Endothelial cell of umbilical vein (primary cell): ENCODE measurements around the gene CNOT4. TPM values are rescaled to one million over a fixed set of nuclear protein-coding genes. Genes with fewer than 3 reads are reported as not detected.

Experiments
- BruUV-seq: library from RNA; stranded (reverse); fragments of 400-500 nt; replicated peaks from 2 replicates; lab custom pipeline; 2021; lab: Mats Ljungman, UMichigan
- CTCF ChIA-PET: fragments of 300-600, 350-600 bp; sonication (Branson Sonifier 250); formaldehyde crosslinking; loops from one replicate; lab custom pipeline; 2021; ENCODE audit warnings: antibody characterized with exemption, inconsistent platforms; lab: Charles Lee
- POLR2A ChIA-PET: fragments of 300-600, 350-600 bp; sonication (Branson Sonifier 250); formaldehyde crosslinking; loops from one replicate; lab custom pipeline; 2021; ENCODE audit warnings: antibody characterized with exemption, inconsistent platforms; lab: Charles Lee
- DNase-seq: peaks from one replicate; pipeline ENCODE4 v3.0.0-alpha.2; 2011; ENCODE audit warnings: low read depth, low spot score
- FAIRE-seq: peaks from 2 replicates; lab custom pipeline; 2011; peaks lifted over from hg19 to GRCh38; lab: Jason Lieb, UNC
- H2AFZ ChIP-seq: 2 replicates; pipeline ENCODE4 v1.6.0; 2012; ENCODE audit warnings: low read depth, low read length, control low read depth, inconsistent platforms
- H3K27ac ChIP-seq: 2 replicates; pipeline ENCODE4 v1.5.1; 2011; ENCODE audit warnings: low read depth, mild to moderate bottlenecking, control low read depth, low read length, moderate library complexity; ENCODE audit not compliant: insufficient read depth
- H3K27me3 ChIP-seq, 2 experiments: 2 replicates each; pipeline versions ENCODE4 v1.6.0 to v1.6.1; 2011; ENCODE audit warnings: low read length in 2 of 2, mixed read lengths in 1 of 2; ENCODE audit not compliant: control insufficient read depth in 2 of 2, insufficient read depth in 2 of 2
- H3K36me3 ChIP-seq, 2 experiments: 2 replicates in 1 of 2; 3 replicates in 1 of 2; pipeline ENCODE4 v1.5.1; 2011; ENCODE audit warnings: low read length in 2 of 2, mild to moderate bottlenecking in 1 of 2, moderate library complexity in 1 of 2; ENCODE audit not compliant: control insufficient read depth in 2 of 2, insufficient read depth in 2 of 2; ENCODE audit errors: extremely low read depth in 1 of 2
- H3K4me1 ChIP-seq: 3 replicates; pipeline ENCODE4 v1.5.1; 2011; ENCODE audit warnings: mild to moderate bottlenecking, low read length; ENCODE audit not compliant: control insufficient read depth, insufficient read depth; ENCODE audit errors: extremely low read depth
- H3K4me2 ChIP-seq: 2 replicates; pipeline ENCODE4 v1.6.1; 2011; ENCODE audit warnings: low read length, control low read depth, mixed read lengths; ENCODE audit not compliant: insufficient read depth
- H3K4me3 ChIP-seq, 3 experiments: fragments of 200-600 bp in 1 of 3; sonication (generic), shearing (Covaris generic) in 1 of 3; replicated peaks in 1 of 3; 2 replicates each; pipeline ENCODE4 v1.5.1; 2011 to 2016; ENCODE audit warnings: control low read depth in 3 of 3, low read length in 3 of 3, mild to moderate bottlenecking in 2 of 3, inconsistent platforms in 1 of 3, low read depth in 1 of 3, moderate library complexity in 1 of 3; ENCODE audit not compliant: insufficient read depth in 1 of 3
- H3K79me2 ChIP-seq: 2 replicates; pipeline ENCODE4 v1.6.0; 2012; ENCODE audit warnings: low read length, inconsistent platforms; ENCODE audit not compliant: control insufficient read depth, insufficient read depth
- H3K9ac ChIP-seq: replicated peaks from 2 replicates; pipeline ENCODE3; 2011; ENCODE audit warnings: low read length, control low read depth; ENCODE audit not compliant: insufficient read depth; ENCODE audit errors: extremely low read depth
- H3K9me1 ChIP-seq: replicated peaks from 3 replicates; pipeline ENCODE4 v1.6.0; 2011; ENCODE audit warnings: mild to moderate bottlenecking, low read length; ENCODE audit not compliant: control insufficient read depth, insufficient read depth; ENCODE audit errors: extremely low read depth
- H3K9me3 ChIP-seq: replicated peaks from 2 replicates; pipeline ENCODE4 v1.5.1; 2012; ENCODE audit warnings: low read length, inconsistent platforms; ENCODE audit not compliant: control insufficient read depth, insufficient read depth
- H4K20me1 ChIP-seq: replicated peaks from 2 replicates; pipeline ENCODE3; 2011; ENCODE audit warnings: mild to moderate bottlenecking, low read length; ENCODE audit not compliant: control insufficient read depth, insufficient read depth; ENCODE audit errors: extremely low read depth
- EZH2 ChIP-seq: IDR thresholded peaks from 2 replicates; pipeline ENCODE4 v1.6.1; 2012; ENCODE audit warnings: borderline replicate concordance, low read depth, mild to moderate bottlenecking, moderate library complexity, low read length, inconsistent platforms; ENCODE audit not compliant: severe bottlenecking
- FOS ChIP-seq: IDR thresholded peaks from 2 replicates; pipeline ENCODE4 v1.6.1; 2011; ENCODE audit warnings: mild to moderate bottlenecking, low read length, moderate library complexity, borderline replicate concordance; ENCODE audit not compliant: insufficient read depth
- GATA2 ChIP-seq: IDR thresholded peaks from 2 replicates; pipeline ENCODE4 v1.7.0; 2011; ENCODE audit warnings: low read depth, mild to moderate bottlenecking, moderate library complexity, mixed read lengths, low read length; ENCODE audit not compliant: insufficient read length, insufficient read depth
- JUN ChIP-seq: IDR thresholded peaks from 2 replicates; pipeline ENCODE4 v1.6.1; 2011; ENCODE audit warnings: borderline replicate concordance, low read depth; ENCODE audit not compliant: insufficient read length, insufficient read depth
- MYC ChIP-seq: IDR thresholded peaks from one replicate; pipeline ENCODE4 v1.6.1; 2011; ENCODE audit warnings: mild to moderate bottlenecking, low read depth, low read length
- POLR2A ChIP-seq: IDR thresholded peaks from 2 replicates; pipeline ENCODE4 v1.6.1; 2012; ENCODE audit warnings: low read depth, mild to moderate bottlenecking, control low read depth, low read length
- POLR2AphosphoS5 ChIP-seq: IDR thresholded peaks from 2 replicates; pipeline ENCODE4 v1.6.1; 2012; ENCODE audit warnings: low read depth, mild to moderate bottlenecking, control low read depth, low read length, moderate library complexity; ENCODE audit not compliant: insufficient read depth
- dilution Hi-C: fragments of 300-500 bp; cut with MboI; formaldehyde crosslinking; loops from one replicate; pipeline ENCODE4 v1.15.0; 2019; ENCODE audit warnings: low sequenced_read_pairs; ENCODE audit not compliant: extremely low pct_ligation_motif_present
- intact Hi-C: fragments of 100-400 bp; cut with micrococcal nuclease; formaldehyde crosslinking; loops from one replicate; pipeline ENCODE4 v1.10.0; 2022
- polyA plus RNA-seq, 4 experiments: library from polyadenylated mRNA; depleted of rRNA in 3 of 4; stranded (reverse) in 3 of 4; unstranded in 1 of 4; fragments of >200 nt; gene quantifications; 2 replicates each; pipeline versions ENCODE4 v1.2.1 to v1.2.3, GENCODE V29; 2011 to 2012; ENCODE audit warnings: missing spikeins in 1 of 4
- total RNA-seq: library from RNA; stranded (reverse); gene quantifications from 2 replicates; pipeline ENCODE4 v1.2.3, GENCODE V29; 2021
- TF ChIP-seq, protein P1 (sequence below): IDR thresholded peaks from 2 replicates; pipeline ENCODE4 v1.6.1; 2011; ENCODE audit not compliant: insufficient read depth, insufficient read length
- TF ChIP-seq, protein P2 (sequence below), 2 donors: IDR thresholded peaks; 1 replicate in 1 of 2; 2 replicates in 1 of 2; pipeline ENCODE4 v1.5.1; 2011; ENCODE audit warnings: low read length in 2 of 2, mild to moderate bottlenecking in 2 of 2, moderate library complexity in 2 of 2, control low read depth in 1 of 2, inconsistent platforms in 1 of 2, low read depth in 1 of 2; ENCODE audit not compliant: insufficient read depth in 1 of 2; ENCODE audit errors: extremely low read depth in 1 of 2

Gene CNOT4
- total and polyA plus RNA-seq, 2 donors (not counting 3 experiments of a cell fraction or from before 2014, with no cell fraction given), result 10.3 to 21.7 TPM

DNA sequence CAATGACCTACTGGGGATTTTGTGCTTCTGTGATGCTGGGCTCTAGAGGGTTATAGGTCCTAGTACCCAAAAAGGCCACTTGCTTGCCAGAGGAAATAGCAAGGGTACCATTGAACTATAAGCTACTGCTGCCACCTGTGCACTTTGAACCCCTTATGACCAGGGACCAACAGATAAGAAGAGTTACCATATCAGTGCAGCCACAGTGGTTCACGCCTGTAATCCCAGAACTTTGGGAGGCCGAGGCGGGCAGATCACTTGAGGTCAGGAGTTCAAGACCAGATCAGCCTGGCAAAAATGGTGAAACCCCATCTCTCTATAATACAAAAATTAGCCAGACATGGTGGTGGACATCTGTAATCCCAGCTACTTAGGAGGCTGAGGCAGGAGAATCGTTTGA lies 15.5 kb upstream of the CNOT4 start:
- Histone ChIP-seq H4K20me1 (no peaks in the 10 kb centered on the region), H3K79me2 (no peaks in the 10 kb centered on the region), H3K9me3 (no peaks in the 10 kb centered on the region), H2AFZ (no peak overlapping the region), H3K27me3 (peaks cover 0 to 2% of the 10 kb centered on the region in 2 experiments), H3K27ac (no peak overlapping the region), H3K9me1 (no peaks in the 10 kb centered on the region), H3K4me3 (no peak overlapping the region), H3K4me2 (no peak overlapping the region), H3K4me1 (no peaks in the 10 kb centered on the region), H3K9ac (no peak overlapping the region), H3K36me3 (no peaks in the 10 kb centered on the region)
- no peak for FAIRE-seq
- CTCF ChIA-PET, result no interaction called here
- POLR2A ChIA-PET, result no interaction called here
- TF ChIP-seq JUN, result no peak
- no peak for TF ChIP-seq FOS
- TF ChIP-seq POLR2AphosphoS5, result no peak
- TF ChIP-seq POLR2A, result no peak
- no peak for TF ChIP-seq MYC
- TF ChIP-seq GATA2, result no peak
- TF ChIP-seq EZH2, result no peak
- TF ChIP-seq, protein P1, sequence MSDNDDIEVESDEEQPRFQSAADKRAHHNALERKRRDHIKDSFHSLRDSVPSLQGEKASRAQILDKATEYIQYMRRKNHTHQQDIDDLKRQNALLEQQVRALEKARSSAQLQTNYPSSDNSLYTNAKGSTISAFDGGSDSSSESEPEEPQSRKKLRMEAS, result no peak
- TF ChIP-seq, protein P2, sequence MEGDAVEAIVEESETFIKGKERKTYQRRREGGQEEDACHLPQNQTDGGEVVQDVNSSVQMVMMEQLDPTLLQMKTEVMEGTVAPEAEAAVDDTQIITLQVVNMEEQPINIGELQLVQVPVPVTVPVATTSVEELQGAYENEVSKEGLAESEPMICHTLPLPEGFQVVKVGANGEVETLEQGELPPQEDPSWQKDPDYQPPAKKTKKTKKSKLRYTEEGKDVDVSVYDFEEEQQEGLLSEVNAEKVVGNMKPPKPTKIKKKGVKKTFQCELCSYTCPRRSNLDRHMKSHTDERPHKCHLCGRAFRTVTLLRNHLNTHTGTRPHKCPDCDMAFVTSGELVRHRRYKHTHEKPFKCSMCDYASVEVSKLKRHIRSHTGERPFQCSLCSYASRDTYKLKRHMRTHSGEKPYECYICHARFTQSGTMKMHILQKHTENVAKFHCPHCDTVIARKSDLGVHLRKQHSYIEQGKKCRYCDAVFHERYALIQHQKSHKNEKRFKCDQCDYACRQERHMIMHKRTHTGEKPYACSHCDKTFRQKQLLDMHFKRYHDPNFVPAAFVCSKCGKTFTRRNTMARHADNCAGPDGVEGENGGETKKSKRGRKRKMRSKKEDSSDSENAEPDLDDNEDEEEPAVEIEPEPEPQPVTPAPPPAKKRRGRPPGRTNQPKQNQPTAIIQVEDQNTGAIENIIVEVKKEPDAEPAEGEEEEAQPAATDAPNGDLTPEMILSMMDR (IDR thresholded peaks at IDR 0.05; ENCODE audit: extremely low read depth in 1 of 2, insufficient read depth in 1 of 2, low read depth in 1 of 2, low read length in 2 of 2), result no peak
- intact Hi-C loops (no loop called here), dilution Hi-C loops (no loop called here)
- no peak for DNase-seq
- no TSS peak for BruUV-seq
